HepG2 (cell line): ENCODE measurements around the gene UGT2A3. TPM values are rescaled to one million over a fixed set of nuclear protein-coding genes. Genes with fewer than 3 reads are reported as not detected.

Experiments used
- ARHGAP35 ChIP-seq: sonication (generic); formaldehyde crosslinking; IDR thresholded peaks from 2 replicates; pipeline ENCODE4 v1.9.0; 2022; ENCODE audit warnings: mild to moderate bottlenecking, inconsistent platforms, moderate library complexity, missing genetic modification reagents, borderline replicate concordance
- ARID2 ChIP-seq: sonication (generic); formaldehyde crosslinking; IDR thresholded peaks from 2 replicates; pipeline ENCODE4 v1.8.1; 2022; ENCODE audit warnings: mild to moderate bottlenecking, missing genetic modification reagents, borderline replicate concordance
- ESRRA ChIP-seq: sonication (generic); formaldehyde crosslinking; IDR thresholded peaks from 2 replicates; pipeline ENCODE4 v1.5.1; 2020; ENCODE audit warnings: mild to moderate bottlenecking, low read depth, missing genetic modification reagents
- GTF2F1 ChIP-seq: fragments of 150-350 bp; IDR thresholded peaks from 2 replicates; pipeline ENCODE4 v1.6.1; 2014; ENCODE audit warnings: low read length
- KLF15 ChIP-seq: sonication (generic); formaldehyde crosslinking; IDR thresholded peaks from 2 replicates; pipeline ENCODE4 v1.8.1; 2023; ENCODE audit warnings: borderline replicate concordance, mild to moderate bottlenecking, inconsistent platforms, missing genetic modification reagents, mixed read lengths
- MATR3 ChIP-seq: sonication (generic); formaldehyde crosslinking; IDR thresholded peaks from 2 replicates; pipeline ENCODE4 v1.4.0; 2020; ENCODE audit warnings: missing genetic modification reagents
- MLXIP ChIP-seq: sonication (generic); formaldehyde crosslinking; IDR thresholded peaks from 2 replicates; pipeline ENCODE4 v1.9.0; 2021; ENCODE audit warnings: missing genetic modification reagents, borderline replicate concordance
- MYC ChIP-seq: sonication (generic); formaldehyde crosslinking; IDR thresholded peaks from 2 replicates; pipeline ENCODE4 v1.9.0; 2021; ENCODE audit warnings: missing genetic modification reagents, borderline replicate concordance
- RBM39 ChIP-seq: fragments of 200-400 bp; formaldehyde crosslinking; IDR thresholded peaks from one replicate; pipeline ENCODE4 v1.6.1; 2018; ENCODE audit warnings: antibody characterized with exemption, mild to moderate bottlenecking, low read depth, low read length; ENCODE audit not compliant: poor library complexity, severe bottlenecking
- SIX1 ChIP-seq: sonication (generic); formaldehyde crosslinking; IDR thresholded peaks from 2 replicates; pipeline ENCODE4 v1.4.0; 2020; ENCODE audit warnings: missing genetic modification reagents, borderline replicate concordance
- ZFP91 ChIP-seq: sonication (generic); formaldehyde crosslinking; IDR thresholded peaks from 2 replicates; pipeline ENCODE4 v1.9.0; 2022; ENCODE audit warnings: missing genetic modification reagents, mild to moderate bottlenecking, borderline replicate concordance
- ZNF281 ChIP-seq: sonication (generic); formaldehyde crosslinking; IDR thresholded peaks from 2 replicates; pipeline ENCODE4 v1.4.0; 2020; ENCODE audit warnings: missing genetic modification reagents, borderline replicate concordance
- ZNF574 ChIP-seq: sonication (generic); formaldehyde crosslinking; IDR thresholded peaks from 2 replicates; pipeline ENCODE4 v1.4.0; 2020; ENCODE audit warnings: missing genetic modification reagents
- ZNF709 ChIP-seq: sonication (generic); formaldehyde crosslinking; IDR thresholded peaks from 2 replicates; pipeline ENCODE4 v1.5.0; 2020; ENCODE audit warnings: mild to moderate bottlenecking, missing genetic modification reagents
- ZNF772 ChIP-seq: sonication (generic); formaldehyde crosslinking; IDR thresholded peaks from 2 replicates; pipeline ENCODE4 v1.5.0; 2020; ENCODE audit warnings: mild to moderate bottlenecking, missing genetic modification reagents
- ZSCAN5A ChIP-seq: sonication (generic); formaldehyde crosslinking; IDR thresholded peaks from 2 replicates; pipeline ENCODE4 v1.8.0; 2022; ENCODE audit warnings: mild to moderate bottlenecking, missing genetic modification reagents, borderline replicate concordance
- polyA plus RNA-seq, 8 experiments: library from polyadenylated mRNA; depleted of rRNA in 3 of 8; stranded (reverse) in 7 of 8; unstranded in 1 of 8; fragments of >200 nt; fragmentation: Illumina TruSeq in 4 of 8; extraction: Trizol in 4 of 8; gene quantifications; 2 replicates each; pipeline versions ENCODE4 v1.2.1 to v1.2.3, GENCODE V29; 2011 to 2016; ENCODE audit warnings: low read depth in 4 of 8, missing spikeins in 1 of 8, mixed read lengths in 1 of 8; ENCODE audit not compliant: insufficient read depth in 1 of 8
- total RNA-seq, 5 experiments: library from RNA; depleted of rRNA; stranded (reverse); fragments of >200 nt; fragmentation: Illumina TruSeq; extraction: Trizol; gene quantifications; 2 replicates each; pipeline ENCODE4 v1.2.3, GENCODE V29; 2016; ENCODE audit warnings: low read depth in 1 of 5

The UGT2A3 gene
- total and polyA plus RNA-seq, 2 of the 13 experiments (the other 11 are each of a cell fraction or from before 2014, with no cell fraction given), result 61.3 to 97.2 TPM

GRCh38 chr4:68951078-68951805 is at the start of gene UGT2A3 (continued):
- TF ChIP-seq ZFP91 (CRISPR knock-in tag), result no peak
- no peak for TF ChIP-seq ARID2 (CRISPR knock-in tag)
- TF ChIP-seq ZNF574 (CRISPR knock-in tag), result peak; percentile 77
- peak; percentile 56; the same call in 1 of the 2 replicates for TF ChIP-seq SIX1 (CRISPR knock-in tag)
- TF ChIP-seq MLXIP (CRISPR knock-in tag), result no peak
- peak; percentile 51; the same call in 1 of the 2 replicates for TF ChIP-seq ZNF709 (CRISPR knock-in tag)
- no peak for TF ChIP-seq RBM39
- peak; percentile 68 for TF ChIP-seq MYC (CRISPR knock-in tag)
- TF ChIP-seq MATR3, result no peak
- peak; percentile 14; the same call in 1 of the 2 replicates for TF ChIP-seq ZNF281
- TF ChIP-seq ZSCAN5A, result peak; percentile 43; the same call in 1 of the 2 replicates
- TF ChIP-seq ESRRA, result peak; percentile 85
- TF ChIP-seq GTF2F1, result no peak
- peak; percentile 66; the same call in 1 of the 2 replicates for TF ChIP-seq ZNF772 (CRISPR knock-in tag)
- no peak for TF ChIP-seq KLF15
- no peak for TF ChIP-seq ARHGAP35 (CRISPR knock-in tag)
